HL-60 (cell line): ENCODE results near the gene ZNF57.

Experiments
- CTCF ChIP-seq: IDR thresholded peaks from one replicate; pipeline ENCODE4 v1.5.1; 2011; ENCODE audit warnings: low read length, control low read depth, inconsistent platforms; ENCODE audit not compliant: insufficient read depth
- POLR2AphosphoS5 ChIP-seq: IDR thresholded peaks from 2 replicates; pipeline ENCODE4 v1.6.1; 2012; ENCODE audit warnings: low read depth

GRCh38 chr19:2927032-2927430 lies 26.3 kb downstream of the ZNF57 start:
- TF ChIP-seq CTCF = no peak
- no peak for TF ChIP-seq POLR2AphosphoS5
